HCEC 1CT (cell line): ENCODE results near the gene CIBAR2.
A peak's percentile ranks its signal among the peaks of the same experiment; 100 is the strongest.

Experiments
- DNase-seq: peaks from one replicate; pipeline ENCODE4 v3.0.0-alpha.2; 2017

CIBAR2 gene

GRCh38 chr16:85112364-85112763 is at the start of gene CIBAR2:
Gene CIBAR2, minus strand, starts transcription at chr16:85112472. Its CDS starts 120 bp downstream, at chr16:85112352.
- no peak for DNase-seq

GRCh38 chr16:85159179-85159980 is 47.1 kb upstream of the CIBAR2 start:
- no peak for DNase-seq

GRCh38 chr16:85158743-85159178 is 46.5 kb upstream of the CIBAR2 start:
- no peak for DNase-seq

- no peak for DNase-seq
Measured at GRCh38 chr16:85157813-85158742, 45.8 kb upstream of the CIBAR2 start.

- DNase-seq: no peak
Measured at GRCh38 chr16:85157372-85157771, 45.1 kb upstream of the CIBAR2 start.

- DNase-seq: no peak
Measured at GRCh38 chr16:85156869-85157268, 44.6 kb upstream of the CIBAR2 start.

- DNase-seq: no peak
Measured at GRCh38 chr16:85156440-85156839, 44.2 kb upstream of the CIBAR2 start.

GRCh38 chr16:85153656-85154091 is 41.4 kb upstream of the CIBAR2 start:
- no peak for DNase-seq

GRCh38 chr16:85153046-85153445 is 40.8 kb upstream of the CIBAR2 start:
- no peak for DNase-seq

GRCh38 chr16:85152414-85153030 is 40.2 kb upstream of the CIBAR2 start:
- DNase-seq: no peak

GRCh38 chr16:85151603-85152413 is 39.5 kb upstream of the CIBAR2 start:
- peak; percentile 36 for DNase-seq

GRCh38 chr16:85151079-85151602 is 38.9 kb upstream of the CIBAR2 start:
- DNase-seq: no peak

- no peak for DNase-seq
Measured at GRCh38 chr16:85150331-85150940, 38.2 kb upstream of the CIBAR2 start.

GRCh38 chr16:85149776-85150175 is 37.5 kb upstream of the CIBAR2 start:
- DNase-seq: no peak

GRCh38 chr16:85148931-85149330 is 36.7 kb upstream of the CIBAR2 start:
- no peak for DNase-seq

GRCh38 chr16:85146922-85147651 is 34.8 kb upstream of the CIBAR2 start:
- DNase-seq: no peak

- DNase-seq: no peak
Measured at GRCh38 chr16:85146532-85146797, 34.2 kb upstream of the CIBAR2 start.

- no peak for DNase-seq
Measured at GRCh38 chr16:85145734-85146531, 33.7 kb upstream of the CIBAR2 start.

GRCh38 chr16:85145188-85145587 is 32.9 kb upstream of the CIBAR2 start:
- DNase-seq: no peak
